KMS-11 (cell line): ENCODE results near the gene ARMS2.

Experiments
- H2AFZ ChIP-seq: fragments of 200-600 bp; sonication (generic); 2 replicates; pipeline ENCODE4 v1.6.1; 2016; ENCODE audit warnings: antibody characterized with exemption, mixed run types, low read depth
- H3K27ac ChIP-seq: fragments of 200-600 bp; sonication (generic); 2 replicates; pipeline ENCODE4 v1.6.1; 2016; ENCODE audit warnings: mild to moderate bottlenecking, mixed run types
- H3K27me3 ChIP-seq: fragments of 200-600 bp; sonication (generic); 2 replicates; pipeline ENCODE4 v1.6.1; 2017; ENCODE audit warnings: mild to moderate bottlenecking, low read depth, mixed run types, moderate library complexity; ENCODE audit not compliant: insufficient read depth
- H3K36me3 ChIP-seq: fragments of 200-600 bp; sonication (generic); 2 replicates; pipeline ENCODE4 v1.6.1; 2017; ENCODE audit warnings: mild to moderate bottlenecking, mixed run types; ENCODE audit not compliant: insufficient read depth
- H3K4me1 ChIP-seq: fragments of 200-600 bp; sonication (generic); 2 replicates; pipeline ENCODE4 v1.6.1; 2016; ENCODE audit warnings: mild to moderate bottlenecking, low read depth, mixed run types; ENCODE audit not compliant: poor library complexity, severe bottlenecking
- H3K4me2 ChIP-seq: fragments of 200-600 bp; sonication (generic); 2 replicates; pipeline ENCODE4 v1.7.0; 2016; ENCODE audit warnings: mild to moderate bottlenecking, mixed run types
- H3K4me3 ChIP-seq: fragments of 200-600 bp; sonication (generic); IDR thresholded peaks from 2 replicates; pipeline ENCODE4 v1.6.1; 2017; ENCODE audit warnings: low read depth, low read length, mixed read lengths; ENCODE audit not compliant: insufficient read depth
- H3K79me2 ChIP-seq: fragments of 200-600 bp; sonication (generic); 2 replicates; pipeline ENCODE4 v1.6.1; 2016; ENCODE audit warnings: low read depth, mixed run types; ENCODE audit not compliant: insufficient read depth
- H3K9ac ChIP-seq: fragments of 200-600 bp; sonication (generic); 2 replicates; pipeline ENCODE4 v1.6.1; 2016; ENCODE audit warnings: mild to moderate bottlenecking, mixed run types
- H4K20me1 ChIP-seq: fragments of 200-600 bp; sonication (generic); 2 replicates; pipeline ENCODE4 v1.6.1; 2016; ENCODE audit warnings: mild to moderate bottlenecking, mixed run types; ENCODE audit not compliant: insufficient read depth
- TF ChIP-seq, protein P1 (sequence below): fragments of 200-600 bp; sonication (generic); conservative IDR thresholded peaks from 2 replicates; pipeline ENCODE4 v1.6.1; 2017; ENCODE audit warnings: low read depth, mild to moderate bottlenecking, antibody characterized with exemption, low read length, moderate library complexity, mixed read lengths

ARMS2 gene

DNA sequence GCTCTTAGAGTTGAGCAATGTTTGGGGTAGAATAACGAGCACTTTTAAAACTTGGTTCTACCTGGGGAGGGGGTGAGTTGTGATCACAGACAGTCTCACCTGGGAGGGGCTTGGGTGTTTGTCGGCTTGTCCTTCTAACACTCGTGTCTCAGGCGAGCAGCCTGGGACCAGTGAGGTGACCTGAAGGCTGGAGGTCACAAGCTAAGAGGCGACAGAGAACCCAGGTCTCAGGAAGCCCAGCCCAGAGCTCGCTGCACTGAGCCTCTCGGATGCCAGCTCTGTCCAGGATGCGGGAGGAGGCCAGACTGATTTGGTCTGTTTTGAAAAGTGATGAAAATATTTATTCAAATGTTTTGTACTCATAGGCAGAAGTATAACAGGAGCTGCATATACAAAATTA, 18.7 kb downstream of the ARMS2 start:
- no peaks in the 10 kb centered on the region for H4K20me1 ChIP-seq
- H3K27ac ChIP-seq = no peak overlapping the region
- H3K79me2 ChIP-seq = no peaks in the 10 kb centered on the region
- no peak overlapping the region for H2AFZ ChIP-seq
- no peaks in the 10 kb centered on the region for H3K27me3 ChIP-seq
- no peaks in the 10 kb centered on the region for H3K36me3 ChIP-seq
- H3K4me1 ChIP-seq = no peaks in the 10 kb centered on the region
- H3K4me3 ChIP-seq = no peak overlapping the region
- no peak overlapping the region for H3K4me2 ChIP-seq
- TF ChIP-seq, protein P1, sequence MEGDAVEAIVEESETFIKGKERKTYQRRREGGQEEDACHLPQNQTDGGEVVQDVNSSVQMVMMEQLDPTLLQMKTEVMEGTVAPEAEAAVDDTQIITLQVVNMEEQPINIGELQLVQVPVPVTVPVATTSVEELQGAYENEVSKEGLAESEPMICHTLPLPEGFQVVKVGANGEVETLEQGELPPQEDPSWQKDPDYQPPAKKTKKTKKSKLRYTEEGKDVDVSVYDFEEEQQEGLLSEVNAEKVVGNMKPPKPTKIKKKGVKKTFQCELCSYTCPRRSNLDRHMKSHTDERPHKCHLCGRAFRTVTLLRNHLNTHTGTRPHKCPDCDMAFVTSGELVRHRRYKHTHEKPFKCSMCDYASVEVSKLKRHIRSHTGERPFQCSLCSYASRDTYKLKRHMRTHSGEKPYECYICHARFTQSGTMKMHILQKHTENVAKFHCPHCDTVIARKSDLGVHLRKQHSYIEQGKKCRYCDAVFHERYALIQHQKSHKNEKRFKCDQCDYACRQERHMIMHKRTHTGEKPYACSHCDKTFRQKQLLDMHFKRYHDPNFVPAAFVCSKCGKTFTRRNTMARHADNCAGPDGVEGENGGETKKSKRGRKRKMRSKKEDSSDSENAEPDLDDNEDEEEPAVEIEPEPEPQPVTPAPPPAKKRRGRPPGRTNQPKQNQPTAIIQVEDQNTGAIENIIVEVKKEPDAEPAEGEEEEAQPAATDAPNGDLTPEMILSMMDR = no peak
- no peak overlapping the region for H3K9ac ChIP-seq

DNA sequence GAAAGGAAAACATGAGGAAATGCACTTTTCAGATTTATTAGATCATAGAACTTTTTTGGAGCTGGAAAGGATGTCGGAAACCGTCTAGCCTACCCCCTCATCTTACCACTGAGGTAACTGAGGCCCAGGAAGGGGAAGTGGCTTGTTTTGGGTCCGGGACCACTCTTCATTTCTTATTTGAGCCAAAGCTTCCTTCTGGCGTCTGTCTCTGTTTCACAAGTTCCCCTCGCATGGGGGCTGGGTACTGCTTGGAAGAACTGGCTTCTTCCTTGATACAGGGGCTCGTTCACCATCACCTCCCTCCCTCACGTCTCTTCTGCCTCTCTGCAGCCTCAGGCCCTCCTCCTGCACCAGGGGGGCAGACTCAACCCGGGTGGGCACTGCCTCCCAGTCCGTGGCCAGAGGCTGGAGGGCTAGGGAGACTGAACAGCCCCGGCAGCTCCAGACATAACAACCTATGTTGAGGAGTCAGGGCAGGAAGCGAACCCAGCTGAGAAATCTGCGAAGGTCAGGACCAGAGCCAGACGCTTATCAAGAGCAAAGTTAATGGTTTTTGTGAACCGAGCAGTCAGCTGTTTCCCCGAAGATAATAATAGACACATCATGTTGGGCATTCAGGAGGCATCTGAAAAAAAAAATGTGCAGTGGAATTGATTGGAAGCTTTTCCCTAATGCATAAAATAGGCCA, 19.8 kb downstream of the ARMS2 start:
- no peaks in the 10 kb centered on the region for H3K79me2 ChIP-seq
- no peak overlapping the region for H2AFZ ChIP-seq
- TF ChIP-seq, protein P1 = no peak
- H3K4me2 ChIP-seq = no peak overlapping the region
- no peak overlapping the region for H3K4me3 ChIP-seq
- H3K9ac ChIP-seq = no peak overlapping the region
- H3K27me3 ChIP-seq = no peaks in the 10 kb centered on the region
- no peaks in the 10 kb centered on the region for H3K4me1 ChIP-seq
- no peaks in the 10 kb centered on the region for H3K36me3 ChIP-seq
- H4K20me1 ChIP-seq = no peaks in the 10 kb centered on the region
- H3K27ac ChIP-seq = no peak overlapping the region

DNA sequence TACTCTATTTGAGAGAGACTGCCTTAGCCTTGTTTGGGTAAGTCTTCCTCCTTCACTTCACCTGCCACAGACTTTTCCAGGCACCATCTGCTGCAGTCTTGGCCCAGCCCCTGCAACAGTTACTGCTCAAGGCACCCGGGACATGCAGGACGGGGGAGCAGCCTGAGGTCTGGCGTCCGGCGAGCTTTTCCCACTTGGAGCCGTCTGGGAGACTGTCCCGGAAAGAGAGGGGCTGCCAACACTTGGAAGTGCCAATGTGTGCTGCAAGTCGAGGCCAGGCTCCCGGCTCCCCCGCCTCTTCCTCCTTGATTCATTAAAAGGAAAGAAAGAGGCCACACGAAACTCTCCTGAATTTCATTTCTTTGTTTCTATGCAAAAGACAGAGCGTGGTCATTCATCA, 20.6 kb downstream of the ARMS2 start:
- Histone ChIP-seq H2AFZ (no peak overlapping the region), H4K20me1 (no peaks in the 10 kb centered on the region), H3K4me2 (no peak overlapping the region), H3K36me3 (no peaks in the 10 kb centered on the region), H3K4me1 (no peaks in the 10 kb centered on the region), H3K79me2 (no peaks in the 10 kb centered on the region), H3K27me3 (no peaks in the 10 kb centered on the region), H3K27ac (no peak overlapping the region), H3K4me3 (no peak overlapping the region), H3K9ac (no peak overlapping the region)
- TF ChIP-seq, protein P1 = no peak

DNA sequence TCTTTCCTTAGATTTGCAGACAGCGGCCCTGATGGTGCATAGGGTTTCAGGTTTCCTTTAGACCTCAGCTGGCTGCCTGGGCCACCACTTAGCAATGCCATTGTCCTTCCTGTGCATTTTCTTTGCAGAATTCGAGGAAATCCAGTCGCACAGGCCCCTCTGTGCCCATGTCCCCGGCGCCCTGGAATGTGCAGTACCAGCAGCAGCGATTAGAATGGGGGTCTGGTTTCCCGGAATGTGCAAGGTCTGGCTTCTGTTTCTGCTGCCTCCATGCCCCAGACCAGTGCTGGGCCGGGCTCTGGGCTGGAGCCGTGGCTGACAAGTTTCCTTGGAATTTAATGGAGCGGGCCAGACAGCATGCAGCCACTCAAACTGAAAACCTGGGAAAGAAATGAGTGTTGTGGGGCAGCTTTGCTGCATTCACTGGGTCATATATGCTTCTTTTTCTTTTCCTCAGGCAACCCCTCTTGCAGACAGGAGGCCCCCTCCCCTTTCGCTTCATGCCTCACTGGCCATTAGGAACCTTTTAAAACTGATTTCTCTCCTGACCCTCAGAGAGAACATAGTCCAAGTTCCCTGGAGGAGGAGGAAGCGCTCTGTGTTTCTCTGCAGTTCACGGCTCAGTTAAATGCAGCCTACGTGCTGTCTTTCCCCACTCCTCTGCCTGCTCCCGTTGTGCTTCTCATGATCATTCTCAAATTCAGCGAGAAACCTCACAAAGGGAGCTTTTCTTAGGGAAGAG, 21.3 kb downstream of the ARMS2 start:
- Histone ChIP-seq H3K4me1 (no peaks in the 10 kb centered on the region), H3K9ac (no peak overlapping the region), H3K4me2 (no peak overlapping the region), H3K79me2 (no peaks in the 10 kb centered on the region), H3K36me3 (no peaks in the 10 kb centered on the region), H2AFZ (no peak overlapping the region), H3K27ac (no peak overlapping the region), H3K27me3 (no peaks in the 10 kb centered on the region), H3K4me3 (no peak overlapping the region), H4K20me1 (no peaks in the 10 kb centered on the region)
- TF ChIP-seq, protein P1 = no peak
